Neural progenitor cell (in vitro differentiated cells): ENCODE measurements around the gene DCTN3. TPM values are rescaled to one million over a fixed set of nuclear protein-coding genes. Genes with fewer than 3 reads are reported as not detected.

ENCODE experiments used
- DNase-seq: peaks from one replicate; pipeline ENCODE4 v3.0.0-alpha.2; 2016; ENCODE audit warnings: low spot score
- H2AFZ ChIP-seq: fragments of 200-600 bp; sonication (generic); replicated peaks from 2 replicates; pipeline ENCODE4 v1.6.1; 2016; ENCODE audit warnings: antibody characterized with exemption
- H3F3A ChIP-seq: fragments of 200-600 bp; sonication (generic); 2 replicates; pipeline ENCODE4 v1.6.1; 2016; ENCODE audit warnings: antibody characterized with exemption, low read depth
- H3K27ac ChIP-seq: fragments of 200-600 bp; sonication (generic); 2 replicates; pipeline ENCODE4 v1.5.1; 2016; ENCODE audit warnings: mild to moderate bottlenecking
- H3K27me3 ChIP-seq: fragments of 200-600 bp; sonication (generic); 2 replicates; pipeline ENCODE4 v1.6.1; 2016; ENCODE audit warnings: mild to moderate bottlenecking, moderate library complexity
- H3K36me3 ChIP-seq: fragments of 200-600 bp; sonication (generic); 2 replicates; pipeline ENCODE4 v1.5.1; 2016
- H3K4me1 ChIP-seq: fragments of 200-600 bp; sonication (generic); 2 replicates; pipeline ENCODE4 v1.6.1; 2016; ENCODE audit warnings: mixed run types
- H3K4me2 ChIP-seq: fragments of 200-600 bp; sonication (generic); 2 replicates; pipeline ENCODE4 v1.6.1; 2016
- H3K4me3 ChIP-seq: fragments of 200-600 bp; sonication (generic); 2 replicates; pipeline ENCODE4 v1.5.1; 2016
- H3K79me2 ChIP-seq: fragments of 200-600 bp; sonication (generic); 2 replicates; pipeline ENCODE4 v1.6.1; 2016; ENCODE audit warnings: low read depth
- H3K9ac ChIP-seq: fragments of 200-600 bp; sonication (generic); 2 replicates; pipeline ENCODE4 v1.6.1; 2016
- H3K9me3 ChIP-seq: fragments of 200-600 bp; sonication (generic); 2 replicates; pipeline ENCODE4 v1.5.1; 2016; ENCODE audit warnings: low read depth
- H4K20me1 ChIP-seq: fragments of 200-600 bp; sonication (generic); 2 replicates; pipeline ENCODE4 v1.6.1; 2016; ENCODE audit warnings: low read depth
- H3K27ac Mint-ChIP-seq: 3 replicates; pipeline ENCODE4 v1.8.0; 2021; ENCODE audit warnings: mixed read lengths
- H3K27me3 Mint-ChIP-seq: 2 replicates; pipeline ENCODE4 v1.8.0; 2022; ENCODE audit warnings: low read depth, mild to moderate bottlenecking, inconsistent platforms, moderate library complexity, mixed read lengths; ENCODE audit not compliant: insufficient read depth
- H3K36me3 Mint-ChIP-seq: 3 replicates; pipeline ENCODE4 v1.8.0; 2021; ENCODE audit warnings: mixed read lengths
- H3K4me1 Mint-ChIP-seq: 3 replicates; pipeline ENCODE4 v1.8.0; 2021; ENCODE audit warnings: mixed read lengths
- H3K4me3 Mint-ChIP-seq: 3 replicates; pipeline ENCODE4 v1.8.0; 2021; ENCODE audit warnings: mild to moderate bottlenecking, moderate library complexity, mixed read lengths
- H3K9me3 Mint-ChIP-seq: 3 replicates; pipeline ENCODE4 v1.8.0; 2020; ENCODE audit warnings: mixed read lengths
- EZH2 ChIP-seq: fragments of 200-600 bp; sonication (generic); IDR thresholded peaks from 2 replicates; pipeline ENCODE4 v1.6.1; 2017; ENCODE audit warnings: antibody characterized with exemption, mild to moderate bottlenecking, moderate library complexity
- EZH2phosphoT487 ChIP-seq: fragments of 200-600 bp; sonication (generic); IDR thresholded peaks from 2 replicates; pipeline ENCODE4 v1.6.1; 2017; ENCODE audit warnings: antibody characterized with exemption
- total RNA-seq: library from RNA; depleted of rRNA; stranded (reverse); fragments of >200 nt; gene quantifications from 2 replicates; pipeline ENCODE4 v1.2.3, GENCODE V29; 2015; ENCODE audit warnings: low replicate concordance
- TF ChIP-seq, protein P1 (sequence below): fragments of 200-600 bp; sonication (generic); IDR thresholded peaks from 2 replicates; pipeline ENCODE4 v1.5.1; 2017; ENCODE audit warnings: antibody characterized with exemption, mild to moderate bottlenecking

Gene DCTN3
- total RNA-seq, 1 donor from 2014 or later: 45.6 TPM

DNA sequence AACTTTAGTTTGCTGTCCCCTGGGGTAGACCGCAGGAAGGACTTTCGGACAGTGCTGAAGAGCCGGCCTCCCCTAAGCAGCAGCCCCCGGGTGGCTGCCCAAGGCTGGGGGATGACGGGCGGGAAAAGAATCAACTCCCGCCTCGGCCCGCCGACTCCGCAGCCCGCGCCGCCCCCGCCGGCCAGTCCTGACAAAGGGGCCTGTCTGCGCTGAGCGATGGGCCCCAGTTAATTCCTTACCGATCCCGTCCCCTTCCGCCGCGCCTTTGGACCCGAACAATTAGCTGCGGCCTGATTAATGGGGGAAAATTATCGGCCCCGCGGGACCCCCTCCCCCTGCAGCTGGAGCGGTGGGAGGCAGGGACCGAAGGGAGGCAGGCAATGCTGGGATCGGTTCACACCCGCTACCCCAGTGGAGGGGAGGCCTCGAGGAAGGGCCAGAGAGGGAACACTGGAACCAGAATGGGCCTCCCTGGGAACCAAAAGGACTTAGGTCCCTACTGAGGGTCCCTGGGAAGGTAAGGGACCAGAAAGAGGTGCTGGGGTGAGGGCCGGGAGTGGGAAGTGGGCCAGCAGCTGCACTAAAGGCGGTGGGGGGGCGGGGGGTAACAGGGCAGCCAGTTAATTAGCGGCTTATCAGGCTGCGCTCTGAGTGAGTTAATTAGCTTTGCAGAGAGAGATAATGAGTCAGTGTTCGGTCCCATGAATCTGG, 4.3 kb upstream of the DCTN3 start:
- TF ChIP-seq, protein P1, sequence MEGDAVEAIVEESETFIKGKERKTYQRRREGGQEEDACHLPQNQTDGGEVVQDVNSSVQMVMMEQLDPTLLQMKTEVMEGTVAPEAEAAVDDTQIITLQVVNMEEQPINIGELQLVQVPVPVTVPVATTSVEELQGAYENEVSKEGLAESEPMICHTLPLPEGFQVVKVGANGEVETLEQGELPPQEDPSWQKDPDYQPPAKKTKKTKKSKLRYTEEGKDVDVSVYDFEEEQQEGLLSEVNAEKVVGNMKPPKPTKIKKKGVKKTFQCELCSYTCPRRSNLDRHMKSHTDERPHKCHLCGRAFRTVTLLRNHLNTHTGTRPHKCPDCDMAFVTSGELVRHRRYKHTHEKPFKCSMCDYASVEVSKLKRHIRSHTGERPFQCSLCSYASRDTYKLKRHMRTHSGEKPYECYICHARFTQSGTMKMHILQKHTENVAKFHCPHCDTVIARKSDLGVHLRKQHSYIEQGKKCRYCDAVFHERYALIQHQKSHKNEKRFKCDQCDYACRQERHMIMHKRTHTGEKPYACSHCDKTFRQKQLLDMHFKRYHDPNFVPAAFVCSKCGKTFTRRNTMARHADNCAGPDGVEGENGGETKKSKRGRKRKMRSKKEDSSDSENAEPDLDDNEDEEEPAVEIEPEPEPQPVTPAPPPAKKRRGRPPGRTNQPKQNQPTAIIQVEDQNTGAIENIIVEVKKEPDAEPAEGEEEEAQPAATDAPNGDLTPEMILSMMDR: no peak
- TF ChIP-seq EZH2 (peak; percentile 37), EZH2phosphoT487 (peak; percentile 24)
- Mint-ChIP-seq H3K4me3 (no peak overlapping the region), H3K27ac (no peak overlapping the region), H3K36me3 (no peaks in the 10 kb centered on the region), H3K4me1 (peaks cover 28% of the 10 kb centered on the region), H3K27me3 (peaks cover 43% of the 10 kb centered on the region), H3K9me3 (peaks cover 2% of the 10 kb centered on the region)
- Histone ChIP-seq H3K79me2 (no peaks in the 10 kb centered on the region), H4K20me1 (no peaks in the 10 kb centered on the region), H3K4me1 (peaks cover 48% of the 10 kb centered on the region), H3K9me3 (no peaks in the 10 kb centered on the region), H3K27me3 (peaks cover 51% of the 10 kb centered on the region), H2AFZ (peak overlapping the region; percentile 66), H3K4me2 (peak overlapping the region; percentile 67), H3K27ac (peak overlapping the region; percentile 92), H3F3A (peaks cover 32% of the 10 kb centered on the region), H3K9ac (no peak overlapping the region), H3K36me3 (no peaks in the 10 kb centered on the region), H3K4me3 (peak overlapping the region; percentile 35)
- DNase-seq: peak; percentile 86

DNA sequence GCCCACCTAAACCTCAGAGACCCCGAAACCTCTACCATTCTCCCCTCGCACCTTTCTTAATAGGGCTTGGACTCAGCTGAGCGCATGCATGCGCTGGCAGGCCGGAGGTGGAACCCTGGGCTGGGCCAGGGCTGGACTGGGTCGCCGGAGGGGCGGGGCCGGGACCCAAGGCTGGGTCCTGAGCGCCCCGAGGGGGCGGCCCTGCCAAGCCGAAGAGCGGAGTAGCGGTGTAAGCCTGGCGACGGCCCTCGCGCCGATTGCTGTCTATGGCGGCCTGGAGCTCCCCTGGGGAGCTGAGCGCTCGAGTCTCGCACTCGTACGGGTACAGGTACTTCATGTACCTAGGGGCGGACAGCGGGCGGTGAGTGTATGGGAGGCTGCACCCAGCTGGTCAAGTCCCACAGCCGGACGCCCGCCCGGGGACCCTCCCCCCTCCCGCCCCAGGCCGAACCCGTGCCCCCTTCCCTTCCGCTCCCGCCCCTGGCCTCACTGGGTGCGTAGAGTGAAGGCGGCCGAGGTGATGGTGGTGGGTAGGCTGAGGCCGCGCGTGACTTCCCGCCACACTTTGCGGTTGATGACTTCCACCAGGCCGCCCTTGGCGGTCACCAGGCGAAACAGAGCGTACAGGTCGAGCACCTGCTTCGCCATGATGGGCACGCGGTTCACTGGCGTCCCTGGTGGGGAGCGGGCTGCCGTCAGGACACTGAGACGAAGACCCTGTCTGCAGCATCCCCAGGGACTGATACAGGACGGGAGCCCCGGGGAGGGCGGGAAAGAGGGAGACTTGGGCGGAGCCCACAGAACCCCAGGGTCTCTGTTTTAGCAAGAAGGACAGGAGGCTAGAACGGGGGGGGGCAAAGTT, 3.3 kb upstream of the DCTN3 start:
- DNase-seq: no peak
- TF ChIP-seq, protein P1: no peak
- TF ChIP-seq EZH2phosphoT487: no peak
- TF ChIP-seq EZH2: no peak
- H3K27me3 ChIP-seq: peaks cover 41% of the 10 kb centered on the region

DNA sequence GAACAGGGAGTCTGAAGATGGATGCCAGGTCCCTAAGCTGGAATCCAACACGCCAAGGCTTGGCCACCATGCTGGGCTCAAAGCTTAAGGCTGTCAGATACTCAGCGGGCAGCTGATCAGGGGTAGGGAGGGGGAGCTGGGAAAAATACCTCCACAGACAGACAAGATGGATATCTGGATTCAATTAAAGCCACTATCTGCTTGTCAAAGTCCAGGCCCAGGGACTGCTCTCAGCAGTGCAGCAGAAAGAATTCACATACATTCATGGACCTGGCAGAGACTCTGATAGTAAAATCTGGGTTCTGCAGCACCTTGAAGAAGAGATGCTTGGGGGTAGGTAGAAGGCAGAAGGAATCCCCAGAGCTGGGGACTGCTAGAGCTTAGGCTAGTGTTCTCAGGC, 5.2 kb downstream of the DCTN3 start:
- Histone ChIP-seq H3K27me3 (no peaks in the 10 kb centered on the region), H3F3A (peaks cover 14% of the 10 kb centered on the region), H3K36me3 (no peaks in the 10 kb centered on the region), H3K79me2 (peaks cover 13% of the 10 kb centered on the region), H2AFZ (no peak overlapping the region), H3K4me1 (peaks cover 8% of the 10 kb centered on the region), H3K27ac (no peak overlapping the region), H4K20me1 (no peaks in the 10 kb centered on the region), H3K9me3 (no peaks in the 10 kb centered on the region), H3K4me3 (no peak overlapping the region), H3K4me2 (no peak overlapping the region), H3K9ac (no peak overlapping the region)
- Mint-ChIP-seq H3K36me3 (peaks cover 7% of the 10 kb centered on the region), H3K27me3 (peaks cover 14% of the 10 kb centered on the region), H3K4me3 (no peak overlapping the region), H3K9me3 (no peaks in the 10 kb centered on the region), H3K4me1 (peaks cover 33% of the 10 kb centered on the region), H3K27ac (no peak overlapping the region)
- TF ChIP-seq EZH2 (no peak), EZH2phosphoT487 (no peak)
- DNase-seq: no peak

More for the DNA sequence above, 3.3 kb upstream of the DCTN3 start:
- Histone ChIP-seq H3K9me3 (no peaks in the 10 kb centered on the region), H3K79me2 (no peaks in the 10 kb centered on the region), H3K4me3 (no peak overlapping the region), H2AFZ (no peak overlapping the region), H3F3A (peaks cover 26% of the 10 kb centered on the region), H3K4me2 (peak overlapping the region; percentile 67), H4K20me1 (no peaks in the 10 kb centered on the region), H3K4me1 (peaks cover 42% of the 10 kb centered on the region), H3K36me3 (no peaks in the 10 kb centered on the region), H3K27ac (no peak overlapping the region), H3K9ac (no peak overlapping the region)
- peak overlapping the region; percentile 62 for H3K4me3 Mint-ChIP-seq
- no peaks in the 10 kb centered on the region for H3K36me3 Mint-ChIP-seq
- peaks cover 2% of the 10 kb centered on the region for H3K9me3 Mint-ChIP-seq
- no peak overlapping the region for H3K27ac Mint-ChIP-seq
- peaks cover 37% of the 10 kb centered on the region for H3K27me3 Mint-ChIP-seq
- H3K4me1 Mint-ChIP-seq: peaks cover 30% of the 10 kb centered on the region
